ENCODE data around the gene LMAN2. TPM values are rescaled to one million over a fixed set of nuclear protein-coding genes. Genes with fewer than 3 reads are reported as not detected.

Gene LMAN2
- total and polyA plus RNA-seq, 3 donors from 2014 or later, result 254 to 355 (median 355) TPM

DNA sequence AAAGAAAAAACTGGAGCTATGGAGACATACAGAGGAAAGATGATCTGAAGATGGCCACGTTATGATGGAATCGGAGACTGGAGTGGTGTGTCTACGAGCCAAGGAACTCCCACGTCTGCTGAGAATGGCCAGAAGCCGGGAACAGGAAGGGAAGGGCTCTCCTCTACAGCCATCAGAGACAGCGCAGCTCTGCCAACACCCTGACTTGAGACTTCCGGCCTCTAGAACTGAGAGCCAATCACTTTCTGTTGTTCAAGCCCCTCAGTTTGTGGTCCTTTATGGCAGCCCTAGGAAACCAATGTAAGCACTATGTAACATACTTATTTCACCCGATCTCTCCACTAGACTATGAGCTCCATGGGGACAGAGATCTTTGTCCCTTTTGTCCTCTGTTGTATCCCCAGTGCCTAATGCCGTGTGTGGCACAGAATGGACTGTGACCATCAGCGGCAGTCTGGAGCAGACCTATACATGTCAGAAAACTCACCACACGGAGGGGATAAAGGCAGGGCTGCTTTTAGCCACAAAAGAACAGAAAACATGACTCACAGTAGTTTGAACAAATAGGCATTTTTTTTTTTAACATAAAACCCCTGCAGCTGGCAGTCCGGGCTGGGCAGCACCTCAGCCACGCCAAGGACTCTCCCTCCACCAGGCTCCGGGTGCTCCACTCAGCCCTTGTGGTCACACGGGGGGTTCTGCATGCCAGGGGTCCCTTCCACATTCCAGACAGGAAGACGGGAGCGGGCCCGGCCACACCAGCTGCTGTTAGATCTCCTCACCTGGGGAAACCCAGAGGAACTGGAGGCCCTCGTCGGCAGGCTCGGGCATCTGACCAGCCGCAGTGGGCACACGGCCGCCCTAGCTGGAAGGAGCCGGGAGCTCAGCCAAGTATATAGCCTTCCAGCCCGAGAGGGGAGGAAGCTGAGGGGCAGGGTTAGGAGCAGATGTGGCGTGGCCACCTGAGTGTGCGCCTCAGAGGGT is 23.6 kb downstream of the LMAN2 start:
- Histone ChIP-seq H3K4me3 (no peak overlapping the region), H3K9me3 (no peaks in the 10 kb centered on the region), H3K27me3 (no peaks in the 10 kb centered on the region), H3K4me1 (no peaks in the 10 kb centered on the region), H3K27ac (no peak overlapping the region), H3K36me3 (ENCODE audit: low read depth, missing control alignments) (no peaks in the 10 kb centered on the region)
- DNase-seq, result no peak
- intact Hi-C loops (cut with DNase I; ENCODE audit: low total_unique reads), result no loop called here
- TF ChIP-seq CTCF (IDR thresholded peaks at IDR 0.05) (no peak), POLR2A (IDR thresholded peaks at IDR 0.05) (no peak)
- WGBS, 2 donors, result 70 to 84% methylated on average over 21 to 24 of the region's 28 CpGs

DNA sequence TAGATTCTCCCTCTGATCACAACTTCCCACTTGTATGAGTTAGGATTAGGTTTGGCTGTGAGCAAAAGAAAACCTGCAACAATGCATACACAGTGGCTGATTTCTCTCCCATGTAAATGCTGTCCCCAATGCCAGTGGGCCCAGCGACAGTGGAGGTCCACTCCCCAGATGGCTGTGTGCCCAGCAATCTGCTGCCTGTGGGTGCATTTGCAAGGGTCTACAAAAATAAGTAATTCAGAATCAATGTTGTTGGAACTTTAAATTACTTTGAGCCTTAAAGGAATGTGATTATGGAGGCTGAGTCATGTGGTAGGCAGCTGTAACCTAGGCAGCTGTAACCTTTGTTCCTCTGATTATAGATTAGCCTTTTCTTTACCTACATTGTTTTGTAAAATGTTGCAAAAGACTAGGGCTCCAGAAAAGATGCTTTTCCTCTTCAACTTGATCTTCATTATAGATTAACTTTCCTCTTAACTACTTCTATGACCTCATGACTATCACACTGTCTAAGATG is 25.5 kb downstream of the LMAN2 start:
- H3K4me3 ChIP-seq, result no peak overlapping the region
- DNase-seq, result no peak
- no peaks in the 10 kb centered on the region for H3K9me3 ChIP-seq
- no peaks in the 10 kb centered on the region for H3K27me3 ChIP-seq
- intact Hi-C loops (cut with DNase I; ENCODE audit: low total_unique reads), result no loop called here
- H3K27ac ChIP-seq, result no peak overlapping the region
- 81 to 93% methylated on average over 1 of the region's 1 CpG for WGBS, 2 donors
- no peaks in the 10 kb centered on the region for H3K4me1 ChIP-seq
- H3K36me3 ChIP-seq (ENCODE audit: low read depth, missing control alignments), result no peaks in the 10 kb centered on the region
- TF ChIP-seq POLR2A (IDR thresholded peaks at IDR 0.05) (no peak), CTCF (IDR thresholded peaks at IDR 0.05) (no peak)

GRCh38 chr5:177320879-177321278 is 30.6 kb downstream of the LMAN2 start:
- no peak overlapping the region for H3K4me3 ChIP-seq
- no peaks in the 10 kb centered on the region for H3K4me1 ChIP-seq
- intact Hi-C loops (cut with DNase I; ENCODE audit: low total_unique reads), result no loop called here
- no peak overlapping the region for H3K27ac ChIP-seq
- no peaks in the 10 kb centered on the region for H3K36me3 ChIP-seq (ENCODE audit: low read depth, missing control alignments)
- no peaks in the 10 kb centered on the region for H3K9me3 ChIP-seq
- no peaks in the 10 kb centered on the region for H3K27me3 ChIP-seq
- no peak for TF ChIP-seq POLR2A (IDR thresholded peaks at IDR 0.05)
- TF ChIP-seq CTCF (IDR thresholded peaks at IDR 0.05), result no peak
- WGBS, 2 donors, result 92 to 93% methylated on average over 7 of the region's 7 CpGs
- DNase-seq, result no peak

DNA sequence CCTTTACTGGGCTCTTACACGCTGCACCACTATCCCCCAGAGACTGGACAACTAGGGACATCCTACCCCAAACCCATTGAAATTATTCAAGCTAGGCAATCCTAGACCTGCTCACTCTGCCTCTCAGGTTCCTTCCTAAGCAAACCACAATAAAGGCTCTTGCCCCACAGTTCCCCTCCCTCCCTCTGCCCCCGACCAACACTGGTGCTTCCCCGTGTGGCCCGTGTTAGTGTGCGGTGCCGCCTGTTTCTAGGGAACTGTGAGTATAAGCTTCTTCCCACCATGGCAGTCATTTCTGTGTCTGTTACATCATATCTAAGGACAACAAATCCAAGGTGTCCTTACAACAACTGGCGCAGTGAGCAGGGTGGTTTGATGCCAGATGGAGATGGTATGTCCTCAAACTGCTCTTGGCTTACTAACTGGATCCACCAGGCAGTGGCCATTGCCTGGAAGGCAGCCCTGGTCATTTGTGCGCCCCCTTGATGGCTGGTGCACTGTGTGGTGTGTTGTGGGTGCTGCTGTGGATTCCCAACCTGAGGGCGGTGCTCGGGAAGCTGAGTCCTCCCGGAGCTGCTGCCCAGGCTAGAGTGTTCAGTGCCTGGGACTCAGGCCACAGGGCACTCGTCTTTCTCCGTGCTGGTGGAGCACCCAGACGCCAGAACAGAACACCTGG is 31.4 kb downstream of the LMAN2 start:
- no peaks in the 10 kb centered on the region for H3K9me3 ChIP-seq
- 94 to 95% methylated on average over 7 to 14 of the region's 14 CpGs for WGBS, 2 donors
- no peaks in the 10 kb centered on the region for H3K36me3 ChIP-seq (ENCODE audit: low read depth, missing control alignments)
- peaks cover under 1% of the 10 kb centered on the region for H3K4me1 ChIP-seq
- TF ChIP-seq POLR2A (IDR thresholded peaks at IDR 0.05) (no peak), CTCF (IDR thresholded peaks at IDR 0.05) (no peak)
- no peak for DNase-seq
- intact Hi-C loops (cut with DNase I; ENCODE audit: low total_unique reads), result no loop called here
- H3K27me3 ChIP-seq, result no peaks in the 10 kb centered on the region
- no peak overlapping the region for H3K4me3 ChIP-seq
- no peak overlapping the region for H3K27ac ChIP-seq
